AG20443 (cell line): ENCODE measurements around the gene GTF2B.
"Not testable (repeated sequence)": the region's sequence is repeated elsewhere in the genome, so short reads cannot be mapped to it uniquely, and the experiment has no call there.

Experiments
- DNase-seq: peaks from one replicate; pipeline ENCODE4 v3.0.0; 2012; ENCODE audit warnings: low spot score, mixed read lengths

The GTF2B gene

GRCh38 chr1:88883156-88883555, 8.2 kb downstream of the GTF2B start:
- DNase-seq, result no peak

GRCh38 chr1:88880717-88881116, 10.7 kb downstream of the GTF2B start:
- DNase-seq, result not testable (repeated sequence)

DNA sequence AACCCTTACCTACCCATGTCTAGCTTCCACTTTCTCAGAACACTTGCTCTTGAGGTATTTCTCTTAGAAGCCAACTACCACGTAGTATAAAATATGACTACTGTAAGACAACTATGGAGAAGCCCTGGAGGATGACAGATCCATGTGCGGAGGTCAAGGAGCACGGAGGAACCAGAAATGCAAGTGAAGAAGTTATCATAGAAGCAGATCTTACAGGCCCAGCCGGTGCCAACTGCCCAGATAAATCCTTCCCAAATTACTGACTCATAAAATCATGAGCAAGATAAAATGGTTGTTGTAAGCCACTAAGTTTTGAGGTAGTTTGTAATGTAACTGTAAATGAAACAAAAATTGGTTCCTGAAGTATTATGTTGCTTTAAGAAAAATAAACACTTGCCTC, 12.6 kb downstream of the GTF2B start:
- DNase-seq, result no peak

DNA sequence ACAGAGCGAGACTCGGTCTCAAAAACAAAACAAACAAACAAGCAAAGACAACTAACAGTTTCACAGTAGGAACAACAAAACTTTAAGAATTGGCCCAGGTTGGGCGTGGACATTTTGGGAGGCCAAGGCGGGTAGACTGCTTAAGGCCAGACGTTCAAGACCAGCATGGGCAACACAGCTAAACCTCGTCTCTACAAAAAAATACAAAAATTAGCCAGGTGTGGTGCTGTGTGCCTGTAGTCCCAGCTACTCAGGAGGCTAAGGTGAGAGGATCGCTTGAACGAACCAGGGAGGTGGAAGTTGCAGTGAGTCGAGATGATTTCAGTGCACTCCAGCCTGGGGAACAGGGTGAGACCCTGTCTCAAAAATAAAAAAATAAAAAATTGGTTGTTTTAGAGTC, 13.5 kb downstream of the GTF2B start:
- no peak for DNase-seq

DNA sequence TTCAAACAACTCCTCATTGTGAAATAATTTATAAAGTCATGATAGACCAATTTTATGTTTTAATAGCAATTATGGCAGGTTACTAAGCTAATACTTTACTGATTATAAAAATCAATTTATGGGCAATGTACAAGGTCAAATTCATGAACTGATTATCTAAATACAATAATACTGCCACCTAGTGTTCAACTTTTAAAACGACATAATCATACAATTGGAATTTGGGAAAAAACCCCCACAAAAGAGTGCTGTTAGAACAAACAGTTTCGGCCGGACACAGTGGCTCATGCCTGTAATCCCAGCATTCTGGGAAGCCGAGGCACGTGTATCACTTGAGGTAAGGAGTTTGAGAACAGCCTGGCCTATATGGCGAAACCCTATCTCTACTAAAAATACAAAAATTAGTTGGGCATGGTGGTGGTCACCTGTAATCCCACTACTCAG, 14.0 kb downstream of the GTF2B start:
- DNase-seq, result peak; percentile 30

GRCh38 chr1:88876573-88877365, 14.6 kb downstream of the GTF2B start:
- DNase-seq, result no peak

- no peak for DNase-seq
These were observed 15.8 kb downstream of the GTF2B start for GRCh38 chr1:88875595-88875994.

DNA sequence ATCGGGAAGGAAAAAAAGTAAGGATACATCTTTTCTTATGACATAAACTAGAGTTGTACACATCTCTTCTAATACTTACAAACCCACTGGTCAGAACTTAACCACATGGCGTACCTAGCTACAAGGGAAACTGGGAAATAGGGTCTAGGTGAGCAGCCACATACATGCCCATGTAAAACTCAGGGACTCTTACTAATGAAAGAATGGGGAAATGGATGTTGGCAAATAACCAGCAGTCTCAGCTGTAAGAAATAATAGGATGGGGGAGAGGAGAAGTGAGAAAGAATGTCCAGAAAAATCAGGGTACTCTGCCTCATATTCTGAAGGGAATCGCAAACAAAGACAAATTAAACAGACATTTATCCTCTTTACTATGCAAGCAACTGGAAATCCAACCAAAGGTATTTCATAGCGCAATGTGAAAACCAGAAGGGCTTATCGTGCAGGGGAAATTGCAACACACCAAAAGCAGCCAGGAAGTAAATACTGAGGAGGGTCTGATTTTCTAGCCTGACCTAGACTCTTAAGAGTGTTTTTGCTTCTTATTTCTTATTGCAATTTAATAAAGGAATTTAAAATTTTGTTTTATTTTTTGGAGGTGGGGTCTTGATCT, 17.5 kb downstream of the GTF2B start:
- DNase-seq, result no peak

GRCh38 chr1:88869644-88870043, 21.7 kb downstream of the GTF2B start:
- not testable (repeated sequence) for DNase-seq

DNA sequence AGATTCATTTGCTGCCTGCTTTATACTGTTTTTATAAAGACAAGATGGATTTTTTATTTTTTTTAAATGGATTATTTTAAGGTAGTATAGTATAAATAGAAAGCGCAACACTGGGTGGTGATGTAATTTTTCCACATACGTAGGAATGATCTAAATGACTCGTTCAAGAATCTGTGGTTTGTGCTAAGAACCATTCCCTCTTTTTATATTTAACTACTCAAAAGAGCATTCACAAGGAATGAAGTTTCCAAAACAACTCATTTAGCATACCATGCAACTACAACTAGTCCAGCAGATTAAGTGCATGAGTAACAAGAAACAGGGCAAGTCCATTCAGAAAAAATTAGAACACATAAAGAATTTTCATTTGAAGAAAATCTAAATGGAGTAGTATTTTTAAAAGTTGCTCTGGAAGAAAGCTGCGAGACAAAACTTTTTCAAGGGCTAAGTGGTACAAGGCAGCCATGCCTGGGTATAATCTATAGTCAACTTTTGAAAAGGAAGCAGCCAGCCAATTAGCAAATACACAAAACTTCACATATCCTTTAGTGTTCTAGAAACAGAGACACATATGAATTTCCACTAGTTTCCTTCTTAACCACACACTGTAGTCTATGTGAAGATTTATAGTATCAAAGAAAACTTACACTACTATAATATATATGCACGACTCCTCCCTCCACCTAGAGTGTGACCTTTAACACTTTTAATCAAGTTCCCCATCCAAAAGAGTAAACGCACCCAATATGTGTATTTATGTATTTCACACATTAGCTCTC, 23.4 kb downstream of the GTF2B start:
- peak; percentile 24 for DNase-seq

DNA sequence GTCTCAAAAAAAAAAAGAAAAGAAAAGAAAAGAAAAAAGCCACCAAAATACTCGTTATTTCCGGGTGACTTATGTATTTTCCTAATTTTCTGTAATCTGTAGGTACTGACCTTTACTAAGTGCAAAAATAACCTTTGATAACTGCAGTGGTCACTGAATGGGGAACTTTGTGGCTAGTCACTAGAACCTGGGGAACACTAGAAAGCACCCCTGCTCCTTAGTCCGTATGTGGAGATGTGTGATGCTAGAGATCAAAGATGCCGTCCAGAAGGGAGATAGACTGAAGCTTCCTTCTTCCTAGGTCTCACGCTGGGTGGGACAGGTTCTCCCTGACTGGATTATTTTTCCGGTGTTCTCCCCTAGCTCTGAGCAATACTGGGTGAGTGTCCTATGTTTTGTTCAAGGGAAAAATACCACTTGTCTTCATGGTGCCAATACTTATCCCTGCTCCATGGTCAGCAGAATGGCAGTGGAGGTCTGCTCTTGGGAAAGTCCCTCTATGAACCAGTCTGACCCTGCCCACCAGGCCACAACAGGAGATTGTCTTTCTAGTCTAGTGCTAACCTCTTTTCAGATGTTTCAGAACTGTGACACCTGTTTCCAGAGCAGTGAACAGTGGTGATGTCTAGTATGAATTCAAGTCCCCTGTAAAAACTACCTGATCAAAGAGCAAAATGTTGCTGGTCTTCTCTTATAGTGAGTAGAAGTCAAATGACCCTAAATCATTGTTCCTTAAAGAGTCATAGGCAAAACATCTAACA, 39.9 kb downstream of the GTF2B start:
- no peak for DNase-seq

- DNase-seq, result no peak
These were observed 43.7 kb downstream of the GTF2B start for GRCh38 chr1:88847643-88848042.

DNA sequence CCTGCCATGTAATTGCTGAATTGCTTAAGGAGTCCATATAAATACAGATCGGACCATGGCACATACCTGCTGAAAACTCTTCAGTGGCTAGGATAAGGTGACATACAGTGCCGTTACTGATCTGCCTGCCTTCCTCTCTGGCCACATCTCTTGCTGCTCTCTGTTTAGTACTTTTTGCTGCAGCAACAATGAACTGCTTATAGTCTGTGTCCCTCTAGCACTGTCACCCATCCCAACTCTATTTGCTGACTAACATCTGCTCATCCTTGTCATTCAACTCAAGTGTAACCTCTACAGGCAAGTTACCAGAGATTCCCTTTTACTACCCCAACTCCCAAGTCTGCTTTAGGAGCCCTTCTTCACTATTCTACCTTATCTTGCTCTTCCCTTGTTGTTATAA, 65.6 kb downstream of the GTF2B start:
- no peak for DNase-seq

DNA sequence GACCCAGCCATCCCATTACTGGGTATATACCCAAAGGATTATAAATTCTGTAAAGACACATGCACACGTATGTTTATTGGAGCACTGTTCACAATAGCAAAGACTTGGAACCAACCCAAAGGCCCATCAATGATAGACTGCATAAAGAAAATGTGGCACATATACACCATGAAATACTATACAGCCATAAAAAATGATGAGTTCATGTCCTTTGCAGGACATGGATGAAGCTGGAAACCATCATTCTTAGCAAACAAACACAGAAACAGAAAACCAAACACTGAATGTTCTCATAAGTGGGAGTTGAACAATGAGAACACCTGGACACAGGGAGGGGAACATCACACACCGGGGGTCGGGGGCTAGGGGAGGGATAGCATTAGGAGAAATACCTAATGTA, 71.7 kb downstream of the GTF2B start:
- DNase-seq, result not testable (repeated sequence)

- DNase-seq, result no peak
These were observed 77.9 kb downstream of the GTF2B start for GRCh38 chr1:88813471-88813870.

GRCh38 chr1:88812366-88812765, 79.0 kb downstream of the GTF2B start:
- no peak for DNase-seq

DNA sequence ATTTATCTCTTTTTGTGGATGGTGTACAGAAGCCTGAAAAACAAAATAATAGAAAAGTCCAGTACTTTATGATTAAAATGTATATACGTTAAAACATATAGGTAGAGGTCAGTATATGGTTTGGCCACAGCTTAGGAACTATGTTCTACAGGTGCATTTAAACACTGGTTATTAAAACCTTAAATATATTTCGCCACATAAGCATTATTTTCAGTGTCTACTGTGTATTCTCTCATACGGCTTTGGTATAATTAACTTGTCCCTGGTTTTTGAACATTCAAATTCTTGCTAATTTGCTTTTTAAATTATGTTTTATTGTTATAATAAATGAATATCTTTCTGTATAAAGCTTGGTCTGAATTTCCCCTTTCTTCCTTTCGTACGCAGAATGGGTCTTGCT, 87.9 kb downstream of the GTF2B start:
- DNase-seq, result no peak

- peak; percentile 51 for DNase-seq
These were observed 88.4 kb downstream of the GTF2B start for GRCh38 chr1:88802950-88803349.
